RPMI8226 (cell line): Measurements from ENCODE around the gene RNF138.
"Not testable (repeated sequence)": the region's sequence is repeated elsewhere in the genome, so short reads cannot be mapped to it uniquely, and the experiment has no call there.

Experiments used
- DNase-seq: peaks from one replicate; pipeline ENCODE4 v3.0.0-alpha.2; 2015

The RNF138 gene

GRCh38 chr18:32091724-32092421, at the start of gene RNF138:
TSS of gene RNF138 (plus strand) at chr18:32091874. CDS start at chr18:32092777, 903 bp downstream.
- peak; percentile 95 for DNase-seq

- DNase-seq = peak; percentile 19
Observed at GRCh38 chr18:32042337-32042736, 49.3 kb upstream of the RNF138 start.

GRCh38 chr18:32048507-32049091, 43.1 kb upstream of the RNF138 start:
- no peak for DNase-seq

GRCh38 chr18:32049393-32050171, 42.1 kb upstream of the RNF138 start:
- no peak for DNase-seq

- DNase-seq = peak; percentile 29
Observed at GRCh38 chr18:32056613-32057358, 34.9 kb upstream of the RNF138 start.

- no peak for DNase-seq
Observed at GRCh38 chr18:32057624-32058165, 34.0 kb upstream of the RNF138 start.

GRCh38 chr18:32060026-32060425, 31.6 kb upstream of the RNF138 start:
- no peak for DNase-seq

- DNase-seq = no peak
Observed at GRCh38 chr18:32067375-32068167, 24.1 kb upstream of the RNF138 start.

- peak; percentile 38 for DNase-seq
Observed at GRCh38 chr18:32072321-32072720, 19.4 kb upstream of the RNF138 start.

GRCh38 chr18:32074206-32074605, 17.5 kb upstream of the RNF138 start:
- DNase-seq = no peak

- DNase-seq = no peak
Observed at GRCh38 chr18:32078845-32079244, 12.8 kb upstream of the RNF138 start.

GRCh38 chr18:32081881-32082280, 9.8 kb upstream of the RNF138 start:
- DNase-seq = no peak

GRCh38 chr18:32083781-32084180, 7.9 kb upstream of the RNF138 start:
- no peak for DNase-seq

- DNase-seq = no peak
Observed at GRCh38 chr18:32086881-32087280, 4.8 kb upstream of the RNF138 start.

- DNase-seq = not testable (repeated sequence)
Observed at GRCh38 chr18:32090831-32091230, 843 bp upstream of the RNF138 start.

GRCh38 chr18:32091325-32091723, 350 bp upstream of the RNF138 start:
- peak; percentile 8 for DNase-seq

GRCh38 chr18:32092422-32093101, 888 bp downstream of the RNF138 start:
- peak; percentile 99 for DNase-seq

- peak; percentile 70 for DNase-seq
Observed at GRCh38 chr18:32093102-32093511, 1.4 kb downstream of the RNF138 start.

GRCh38 chr18:32093523-32093922, 1.8 kb downstream of the RNF138 start:
- DNase-seq = peak; percentile 27

- DNase-seq = no peak
Observed at GRCh38 chr18:32095192-32095899, 3.7 kb downstream of the RNF138 start.

- DNase-seq = no peak
Observed at GRCh38 chr18:32095900-32096229, 4.2 kb downstream of the RNF138 start.
